ENCODE results near the gene MAT2A.

DNA sequence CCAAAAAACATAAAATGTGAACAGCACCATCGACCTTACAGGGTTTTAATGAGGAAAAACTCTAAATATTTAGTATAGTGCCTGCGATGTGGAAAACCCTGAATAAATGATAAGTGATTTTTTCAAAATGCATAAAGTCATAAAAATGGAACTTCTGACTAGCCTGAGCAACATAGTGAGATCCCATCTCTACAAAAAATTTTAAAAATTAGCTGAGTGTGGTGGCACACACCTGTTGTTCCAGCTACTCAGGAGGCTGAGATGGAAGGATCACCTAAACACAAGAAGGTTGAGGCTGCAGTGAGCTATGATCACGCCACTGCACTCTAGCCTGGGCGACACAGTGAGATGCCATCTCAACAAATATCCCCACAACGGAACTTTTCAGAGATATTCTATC is 18.2 kb downstream of the MAT2A start:
- TF ChIP-seq EZH2phosphoT487 (IDR thresholded peaks at IDR 0.05; ENCODE audit: low read depth, severe bottlenecking, unreplicated experiment) (no peak), CTCF (IDR thresholded peaks at IDR 0.05; ENCODE audit: poor library complexity) (no peak), EZH2 (IDR thresholded peaks at IDR 0.05; ENCODE audit: borderline replicate concordance) (no peak)
